H9 (cell line): ENCODE measurements around the gene SSBP2. TPM values are rescaled to one million over a fixed set of nuclear protein-coding genes. Genes with fewer than 3 reads are reported as not detected.

Experiments used
- DNase-seq: peaks from one replicate; pipeline ENCODE4 v3.0.0-alpha.2; 2017
- H2AFZ ChIP-seq: one replicate; pipeline ENCODE4 v1.6.1; 2013; ENCODE audit warnings: mild to moderate bottlenecking, low read length, control low read depth, moderate library complexity
- H2AK5ac ChIP-seq: 2 replicates; pipeline ENCODE4 v1.6.1; 2013; ENCODE audit warnings: low read length, control low read depth, mixed read lengths; ENCODE audit not compliant: insufficient read length
- H2BK120ac ChIP-seq: one replicate; pipeline ENCODE4 v1.6.1; 2013; ENCODE audit warnings: low read depth, mild to moderate bottlenecking, low read length, control low read depth, inconsistent platforms; ENCODE audit not compliant: poor library complexity, severe bottlenecking
- H2BK12ac ChIP-seq: 2 replicates; pipeline ENCODE4 v1.6.1; 2013; ENCODE audit warnings: low read length, control low read depth, mixed read lengths, low read depth; ENCODE audit not compliant: insufficient read length
- H2BK15ac ChIP-seq: 2 replicates; pipeline ENCODE4 v1.6.1; 2013; ENCODE audit warnings: low read depth, low read length, control low read depth
- H2BK20ac ChIP-seq: one replicate; pipeline ENCODE4 v1.6.1; 2013; ENCODE audit warnings: low read depth, mild to moderate bottlenecking, low read length, control low read depth, inconsistent platforms; ENCODE audit not compliant: poor library complexity, severe bottlenecking
- H2BK5ac ChIP-seq: 2 replicates; pipeline ENCODE4 v1.6.1; 2013; ENCODE audit warnings: low read length, control low read depth, mixed read lengths; ENCODE audit not compliant: insufficient read length
- H3K14ac ChIP-seq: 2 replicates; pipeline ENCODE4 v1.6.1; 2013; ENCODE audit warnings: low read length, control low read depth; ENCODE audit not compliant: insufficient read depth
- H3K18ac ChIP-seq: 2 replicates; pipeline ENCODE4 v1.6.1; 2013; ENCODE audit warnings: low read depth, mild to moderate bottlenecking, mixed read lengths, low read length, control low read depth; ENCODE audit not compliant: insufficient read length
- H3K23ac ChIP-seq: 2 replicates; pipeline ENCODE4 v1.6.1; 2013; ENCODE audit warnings: low read length, control low read depth, mixed read lengths, low read depth; ENCODE audit not compliant: insufficient read length
- H3K23me2 ChIP-seq: 2 replicates; pipeline ENCODE4 v1.6.1; 2013; ENCODE audit warnings: low read depth, mild to moderate bottlenecking, mixed read lengths, low read length, control low read depth; ENCODE audit not compliant: insufficient read length, poor library complexity, severe bottlenecking
- H3K27ac ChIP-seq: 2 replicates; pipeline ENCODE4 v1.5.1; 2013; ENCODE audit warnings: low read length, control low read depth, mixed read lengths, low read depth; ENCODE audit not compliant: insufficient read length
- H3K27me3 ChIP-seq: 2 replicates; pipeline ENCODE4 v1.6.1; 2013; ENCODE audit warnings: low read length, control low read depth, inconsistent platforms; ENCODE audit not compliant: insufficient read depth
- H3K4ac ChIP-seq: 2 replicates; pipeline ENCODE4 v1.6.1; 2013; ENCODE audit warnings: low read depth, mild to moderate bottlenecking, control low read depth, inconsistent platforms, low read length, moderate library complexity
- H3K4me1 ChIP-seq: 2 replicates; pipeline ENCODE4 v1.6.1; 2013; ENCODE audit warnings: low read length, control low read depth, inconsistent platforms; ENCODE audit not compliant: insufficient read depth
- H3K4me2 ChIP-seq: 2 replicates; pipeline ENCODE4 v1.6.1; 2013; ENCODE audit warnings: low read length, control low read depth, mixed read lengths; ENCODE audit not compliant: insufficient read length, insufficient read depth
- H3K56ac ChIP-seq: 2 replicates; pipeline ENCODE4 v1.6.1; 2013; ENCODE audit warnings: low read depth, mild to moderate bottlenecking, mixed read lengths, low read length, control low read depth; ENCODE audit not compliant: insufficient read length
- H3K79me1 ChIP-seq: 2 replicates; pipeline ENCODE4 v1.6.1; 2013; ENCODE audit warnings: low read depth, mild to moderate bottlenecking, moderate library complexity, low read length, control low read depth, inconsistent platforms; ENCODE audit not compliant: insufficient read depth, poor library complexity, severe bottlenecking
- H3K79me2 ChIP-seq: 2 replicates; pipeline ENCODE4 v1.6.1; 2013; ENCODE audit warnings: low read length, control low read depth, inconsistent platforms; ENCODE audit not compliant: insufficient read depth
- H3K9ac ChIP-seq: 2 replicates; pipeline ENCODE4 v1.6.1; 2013; ENCODE audit warnings: low read length, control low read depth, mixed read lengths; ENCODE audit not compliant: insufficient read length; ENCODE audit errors: extremely low read depth
- H3K9me3 ChIP-seq: one replicate; pipeline ENCODE4 v1.6.1; 2013; ENCODE audit warnings: low read depth, low read length, inconsistent platforms; ENCODE audit not compliant: control insufficient read depth
- H3T11ph ChIP-seq: one replicate; pipeline ENCODE4 v1.6.1; 2013; ENCODE audit warnings: mild to moderate bottlenecking, low read length, control low read depth, inconsistent platforms
- H4K20me1 ChIP-seq: one replicate; pipeline ENCODE4 v1.6.1; 2013; ENCODE audit not compliant: control insufficient read depth, insufficient read length, insufficient read depth
- H4K5ac ChIP-seq: 2 replicates; pipeline ENCODE4 v1.6.1; 2013; ENCODE audit warnings: low read depth, mild to moderate bottlenecking, mixed read lengths, low read length, control low read depth; ENCODE audit not compliant: insufficient read length
- H4K8ac ChIP-seq: replicated peaks from 2 replicates; pipeline ENCODE4 v1.6.1; 2013; ENCODE audit warnings: low read length, control low read depth, mixed read lengths, low read depth; ENCODE audit not compliant: insufficient read length
- H4K91ac ChIP-seq: 2 replicates; pipeline ENCODE4 v1.6.1; 2013; ENCODE audit warnings: low read depth, mild to moderate bottlenecking, moderate library complexity, mixed read lengths, low read length, control low read depth; ENCODE audit not compliant: insufficient read length
- H3K27ac Mint-ChIP-seq, 3 experiments: 2 replicates in 2 of 3; 3 replicates in 1 of 3; pipeline ENCODE4 v1.8.0; 2020 to 2021; ENCODE audit warnings: mixed read lengths in 3 of 3, mild to moderate bottlenecking in 1 of 3, moderate library complexity in 1 of 3
- H3K27me3 Mint-ChIP-seq: 2 replicates; pipeline ENCODE4 v1.8.0; 2021; ENCODE audit warnings: low read depth, mild to moderate bottlenecking, moderate library complexity, mixed read lengths
- H3K36me3 Mint-ChIP-seq, 3 experiments: 2 replicates in 2 of 3; 3 replicates in 1 of 3; pipeline ENCODE4 v1.8.0; 2020 to 2021; ENCODE audit warnings: low read depth in 3 of 3, mixed read lengths in 3 of 3; ENCODE audit not compliant: insufficient read depth in 1 of 3
- H3K4me1 Mint-ChIP-seq, 2 experiments: 2 replicates each; pipeline ENCODE4 v1.8.0; 2020; ENCODE audit warnings: mixed read lengths in 2 of 2
- H3K4me3 Mint-ChIP-seq, 2 experiments: 2 replicates in 1 of 2; 3 replicates in 1 of 2; pipeline ENCODE4 v1.8.0; 2020 to 2021; ENCODE audit warnings: mild to moderate bottlenecking in 2 of 2, mixed read lengths in 2 of 2, moderate library complexity in 1 of 2
- H3K9me3 Mint-ChIP-seq, 2 experiments: 2 replicates in 1 of 2; 3 replicates in 1 of 2; pipeline ENCODE4 v1.8.0; 2020; ENCODE audit warnings: mild to moderate bottlenecking in 2 of 2, mixed read lengths in 2 of 2, moderate library complexity in 1 of 2
- CTCF ChIP-seq: fragments of 200-600 bp; sonication (generic); conservative IDR thresholded peaks from 3 replicates; pipeline ENCODE4 v1.8.0; 2021; ENCODE audit warnings: antibody characterized with exemption, mild to moderate bottlenecking
- WGBS: extraction: QIAGEN DNeasy Blood & Tissue Kit; methylation state at CpG from one replicate; pipeline ENCODE4 v1.1.7; 2013; ENCODE audit warnings: missing lambda C conversion rate, low lambda C conversion rate, mixed read lengths; ENCODE audit not compliant: insufficient read length; ENCODE audit errors: extremely low coverage; 5-methylcytosine and 5-hydroxymethylcytosine counted together
- total RNA-seq: library from RNA; stranded (reverse); gene quantifications from 2 replicates; pipeline ENCODE4 v1.2.1, GENCODE V29; 2021

The SSBP2 gene
- total RNA-seq, 1 experiment from 2014 or later = 35.6 TPM

- no peak overlapping the region for H3K4me3 Mint-ChIP-seq
These were observed 197.9 kb downstream of the SSBP2 start for GRCh38 chr5:81552852-81553566.

More at GRCh38 chr5:81552852-81553566, 197.9 kb downstream of the SSBP2 start:
- Histone ChIP-seq H3K79me2 (no peaks in the 10 kb centered on the region), H4K91ac (no peak overlapping the region), H3K56ac (no peak overlapping the region), H2BK20ac (no peak overlapping the region), H2AK5ac (no peak overlapping the region), H2AFZ (no peak overlapping the region), H4K20me1 (no peaks in the 10 kb centered on the region), H3K23ac (no peak overlapping the region), H3K79me1 (no peaks in the 10 kb centered on the region), H3K9me3 (no peaks in the 10 kb centered on the region), H4K8ac (no peak overlapping the region), H3K18ac (no peak overlapping the region), H2BK15ac (no peak overlapping the region), H3K9ac (no peak overlapping the region), H3K27ac (no peak overlapping the region), H4K5ac (no peak overlapping the region), H3K4me1 (no peaks in the 10 kb centered on the region), H3K27me3 (no peaks in the 10 kb centered on the region), H3K14ac (no peak overlapping the region), H2BK12ac (no peak overlapping the region), H3K23me2 (no peaks in the 10 kb centered on the region), H2BK5ac (no peak overlapping the region), H3K4me2 (no peak overlapping the region), H3T11ph (no peak overlapping the region), H3K4ac (no peak overlapping the region), H2BK120ac (no peak overlapping the region)
- Mint-ChIP-seq H3K27me3 (no peaks in the 10 kb centered on the region), H3K36me3 (no peaks in the 10 kb centered on the region), H3K27ac (no peak overlapping the region), H3K9me3 (no peaks in the 10 kb centered on the region), H3K4me1 (peaks cover 2 to 3% of the 10 kb centered on the region in 2 experiments; a peak in 1 of 4 replicates)
- TF ChIP-seq CTCF = no peak
- WGBS = no CpG with 5 or more reads among the region's 2 CpGs
- DNase-seq = no peak
